PC-9 (cell line): ENCODE data around the gene MRLN. TPM values are rescaled to one million over a fixed set of nuclear protein-coding genes. Genes with fewer than 3 reads are reported as not detected.
A peak's percentile ranks its signal among the peaks of the same experiment; 100 is the strongest.

ENCODE experiments used
- BruUV-seq: library from RNA; stranded (reverse); fragments of 400-500 nt; replicated peaks from 2 replicates; lab custom pipeline; 2021; lab: Mats Ljungman, UMichigan
- CTCF ChIA-PET: fragments of 300-600 bp; sonication (Branson Sonifier 250); formaldehyde crosslinking; loops from one replicate; lab custom pipeline; 2022; ENCODE audit warnings: antibody characterized with exemption; lab: Charles Lee
- POLR2A ChIA-PET: fragments of 300-600 bp; sonication (Branson Sonifier 250); formaldehyde crosslinking; loops from one replicate; lab custom pipeline; 2022; ENCODE audit warnings: antibody characterized with exemption; ENCODE audit not compliant: unreplicated experiment; lab: Charles Lee
- DNase-seq, 2 experiments: peaks; one replicate each; pipeline versions ENCODE4 v3.0.0 to v3.0.0-alpha.2; 2015 to 2022; ENCODE audit warnings: mixed read lengths in 1 of 2
- H2AFZ ChIP-seq: fragments of 200-600 bp; sonication (generic); 2 replicates; pipeline ENCODE4 v1.8.1; 2017; ENCODE audit warnings: antibody characterized with exemption
- H3F3A ChIP-seq: fragments of 200-600 bp; sonication (generic); 2 replicates; pipeline ENCODE4 v1.8.1; 2017; ENCODE audit warnings: antibody characterized with exemption, mild to moderate bottlenecking, low read depth; ENCODE audit not compliant: insufficient read depth
- H3K27ac ChIP-seq: fragments of 200-600 bp; sonication (generic); 2 replicates; pipeline ENCODE4 v1.6.1; 2016; ENCODE audit warnings: mixed run types
- H3K27me3 ChIP-seq: fragments of 200-600 bp; sonication (generic); 2 replicates; pipeline ENCODE4 v1.6.1; 2016; ENCODE audit warnings: low read depth, mixed run types; ENCODE audit not compliant: insufficient read depth
- H3K36me3 ChIP-seq: fragments of 200-600 bp; sonication (generic); 2 replicates; pipeline ENCODE4 v1.6.1; 2016; ENCODE audit warnings: low read depth, mixed run types
- H3K4me1 ChIP-seq: fragments of 200-600 bp; sonication (generic); replicated peaks from 2 replicates; pipeline ENCODE4 v1.6.1; 2016; ENCODE audit warnings: mixed run types; ENCODE audit not compliant: insufficient read depth
- H3K4me2 ChIP-seq: fragments of 200-600 bp; sonication (generic); 2 replicates; pipeline ENCODE4 v1.6.1; 2017; ENCODE audit warnings: mixed run types
- H3K4me3 ChIP-seq: fragments of 200-600 bp; sonication (generic); 2 replicates; pipeline ENCODE4 v1.6.1; 2016; ENCODE audit warnings: mixed run types
- H3K79me2 ChIP-seq: fragments of 200-600 bp; sonication (generic); 2 replicates; pipeline ENCODE4 v1.6.1; 2017; ENCODE audit warnings: low read depth, mixed run types
- H3K9me2 ChIP-seq: fragments of 200-600 bp; sonication (generic); 2 replicates; pipeline ENCODE4 v1.8.1; 2017; ENCODE audit warnings: mild to moderate bottlenecking; ENCODE audit not compliant: insufficient read depth
- H3K9me3 ChIP-seq: fragments of 200-600 bp; sonication (generic); 2 replicates; pipeline ENCODE4 v1.8.1; 2016; ENCODE audit warnings: low read depth; ENCODE audit not compliant: insufficient read depth
- H4K20me1 ChIP-seq: fragments of 200-600 bp; sonication (generic); 2 replicates; pipeline ENCODE4 v1.8.1; 2017; ENCODE audit not compliant: insufficient read depth
- CTCF ChIP-seq: fragments of 200-600 bp; sonication (generic); conservative IDR thresholded peaks from 2 replicates; pipeline ENCODE4 v1.6.1; 2017; ENCODE audit warnings: mixed run types, antibody characterized with exemption, mild to moderate bottlenecking, moderate library complexity
- EZH2 ChIP-seq: fragments of 200-600 bp; sonication (generic); IDR thresholded peaks from 2 replicates; pipeline ENCODE4 v1.8.0; 2017; ENCODE audit warnings: antibody characterized with exemption, low read depth
- intact Hi-C: fragments of 100-400 bp; cut with micrococcal nuclease; formaldehyde crosslinking; loops from one replicate; pipeline ENCODE4 v1.10.0; 2022; ENCODE audit not compliant: unreplicated experiment
- total RNA-seq: library from RNA; stranded (reverse); gene quantifications from 2 replicates; pipeline ENCODE4 v1.2.3, GENCODE V29; 2021

MRLN gene
- total RNA-seq, 1 experiment from 2014 or later, result not detected

- CTCF ChIA-PET, result no interaction called here
- no peaks in the 10 kb centered on the region for H4K20me1 ChIP-seq
- no peaks in the 10 kb centered on the region for H3K79me2 ChIP-seq
- POLR2A ChIA-PET, result no interaction called here
- H2AFZ ChIP-seq, result peak within 1 kb of the TSS; percentile 64
- peaks cover 6% of the 10 kb centered on the region for H3K27me3 ChIP-seq
- H3K4me3 ChIP-seq, result peak within 1 kb of the TSS; percentile 49; the same call in 1 of the 2 replicates
- DNase-seq, result peak in 1 of 2 experiments; percentile 21
- no peak within 1 kb of the TSS for H3K27ac ChIP-seq
- 0 out of 2 replicates have a peak, but pooled peaks have one; percentile 64 for TF ChIP-seq EZH2
- no peak for TF ChIP-seq CTCF
- peak within 1 kb of the TSS; percentile 71 for H3K4me2 ChIP-seq
- no TSS peak for BruUV-seq
- H3F3A ChIP-seq, result no peaks in the 10 kb centered on the region
- H3K4me1 ChIP-seq, result no peaks in the 10 kb centered on the region
- no peaks in the 10 kb centered on the region for H3K9me3 ChIP-seq
- intact Hi-C loops, result no loop called here
- no peaks in the 10 kb centered on the region for H3K36me3 ChIP-seq
- H3K9me2 ChIP-seq, result no peaks in the 10 kb centered on the region
Measured at GRCh38 chr10:59709395-59710125, 43.7 kb downstream of the MRLN start, which contains the start of gene SLC16A9. SLC16A9 (minus strand) TSS chr10:59709850; CDS start chr10:59684291, 25,559 bp downstream.

- no TSS peak for BruUV-seq
- intact Hi-C loops, result no loop called here
- H3K4me3 ChIP-seq, result peak overlapping the region; percentile 49; the same call in 1 of the 2 replicates
Measured at GRCh38 chr10:59708816-59709394, 44.4 kb downstream of the MRLN start.

More at GRCh38 chr10:59708816-59709394, 44.4 kb downstream of the MRLN start:
- no peaks in the 10 kb centered on the region for H3K79me2 ChIP-seq
- POLR2A ChIA-PET, result no interaction called here
- no peaks in the 10 kb centered on the region for H4K20me1 ChIP-seq
- no peaks in the 10 kb centered on the region for H3K4me1 ChIP-seq
- peaks cover 4% of the 10 kb centered on the region; the same call in 1 of the 2 replicates for H3K9me2 ChIP-seq
- CTCF ChIA-PET, result interaction anchor here (0.7 kb wide), 1 partner anchor 594 kb away, joined by 4 read pairs; no protein-coding TSS in a partner anchor
- no peak overlapping the region; the same call in 1 of the 2 replicates for H2AFZ ChIP-seq
- H3F3A ChIP-seq, result no peaks in the 10 kb centered on the region
- peak overlapping the region; percentile 71 for H3K4me2 ChIP-seq
- no peak overlapping the region for H3K27ac ChIP-seq
- H3K36me3 ChIP-seq, result no peaks in the 10 kb centered on the region
- TF ChIP-seq EZH2 (no peak), CTCF (no peak)
- H3K27me3 ChIP-seq, result peaks cover 6% of the 10 kb centered on the region
- H3K9me3 ChIP-seq, result no peaks in the 10 kb centered on the region
- no peak for DNase-seq
